Ovary (tissue), 3 donors: ENCODE results near the gene NETO2.

Experiments
- EP300 ChIP-seq: sonication (generic); formaldehyde crosslinking; IDR thresholded peaks from one replicate; pipeline ENCODE4 v1.6.1; 2017; ENCODE audit warnings: antibody characterized with exemption
- POLR2A ChIP-seq: fragments of 450-650 bp; IDR thresholded peaks from one replicate; pipeline ENCODE4 v1.6.1; 2017; ENCODE audit warnings: antibody characterized with exemption, mild to moderate bottlenecking, moderate library complexity
- TF ChIP-seq, protein P1 (sequence below), 3 donors: fragments of 450-650 bp in 2 of 3; fragments of 200-600 bp in 1 of 3; IDR thresholded peaks; one replicate each; pipeline versions ENCODE4 v1.5.1 to v1.8.0; 2016 to 2022; ENCODE audit warnings: antibody characterized with exemption in 3 of 3, mild to moderate bottlenecking in 1 of 3
- donor health status: DM: no; HTN: no; CAD: no.

DNA sequence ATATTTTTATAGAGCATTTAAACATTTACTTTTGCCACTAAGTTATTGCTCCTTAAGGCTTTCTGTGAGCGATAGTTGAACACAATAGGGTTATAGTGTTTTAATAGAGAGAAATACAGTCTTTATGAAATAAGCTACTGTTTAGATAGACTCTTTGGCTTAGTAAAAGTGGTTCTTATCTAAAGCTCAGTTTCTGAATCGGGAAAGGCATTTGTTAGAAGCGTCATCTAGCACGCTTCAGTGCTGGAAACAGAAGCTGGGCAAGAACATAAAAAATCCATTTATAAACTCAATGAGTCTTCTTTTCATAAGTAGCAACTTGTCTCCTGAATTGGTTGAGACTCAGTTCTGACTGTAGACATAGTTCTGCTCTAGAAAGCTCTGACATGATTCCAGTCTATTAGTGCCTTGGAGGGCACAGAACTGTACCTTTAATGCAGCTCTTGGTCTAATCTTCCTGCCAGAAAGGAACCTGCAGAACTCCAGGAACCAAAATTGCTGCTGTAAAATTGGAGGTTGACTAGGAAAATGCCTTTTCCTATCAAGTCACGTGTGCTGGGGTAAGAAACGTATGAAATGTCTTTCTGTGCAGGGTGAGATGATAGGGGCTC is 114.9 kb downstream of the NETO2 start:
- TF ChIP-seq, protein P1, sequence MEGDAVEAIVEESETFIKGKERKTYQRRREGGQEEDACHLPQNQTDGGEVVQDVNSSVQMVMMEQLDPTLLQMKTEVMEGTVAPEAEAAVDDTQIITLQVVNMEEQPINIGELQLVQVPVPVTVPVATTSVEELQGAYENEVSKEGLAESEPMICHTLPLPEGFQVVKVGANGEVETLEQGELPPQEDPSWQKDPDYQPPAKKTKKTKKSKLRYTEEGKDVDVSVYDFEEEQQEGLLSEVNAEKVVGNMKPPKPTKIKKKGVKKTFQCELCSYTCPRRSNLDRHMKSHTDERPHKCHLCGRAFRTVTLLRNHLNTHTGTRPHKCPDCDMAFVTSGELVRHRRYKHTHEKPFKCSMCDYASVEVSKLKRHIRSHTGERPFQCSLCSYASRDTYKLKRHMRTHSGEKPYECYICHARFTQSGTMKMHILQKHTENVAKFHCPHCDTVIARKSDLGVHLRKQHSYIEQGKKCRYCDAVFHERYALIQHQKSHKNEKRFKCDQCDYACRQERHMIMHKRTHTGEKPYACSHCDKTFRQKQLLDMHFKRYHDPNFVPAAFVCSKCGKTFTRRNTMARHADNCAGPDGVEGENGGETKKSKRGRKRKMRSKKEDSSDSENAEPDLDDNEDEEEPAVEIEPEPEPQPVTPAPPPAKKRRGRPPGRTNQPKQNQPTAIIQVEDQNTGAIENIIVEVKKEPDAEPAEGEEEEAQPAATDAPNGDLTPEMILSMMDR (IDR thresholded peaks at IDR 0.05), result no peak
- no peak for TF ChIP-seq POLR2A
- no peak for TF ChIP-seq EP300
